ENCODE data around the gene SLC23A3. TPM values are rescaled to one million over a fixed set of nuclear protein-coding genes. Genes with fewer than 3 reads are reported as not detected.

The SLC23A3 gene
- total and polyA plus RNA-seq, 9 of the 15 experiments (the other 6 are each of a cell fraction or from before 2014, with no cell fraction given) = 0.06 to 0.64 (median 0.16) TPM

GRCh38 chr2:219125225-219125885 lies 44.5 kb downstream of the SLC23A3 start (continued):
- TF ChIP-seq BCLAF1 (IDR thresholded peaks at IDR 0.05; ENCODE audit: borderline replicate concordance in 1 of 2, control insufficient read depth in 1 of 2, low read depth in 2 of 2, low read length in 1 of 2) (no peak), PML (IDR thresholded peaks at IDR 0.05; ENCODE audit: low read length) (no peak), FUS (optimal IDR thresholded peaks at IDR 0.05; ENCODE audit: low read depth, low read length) (no peak), ZNF785 (CRISPR knock-in tag; IDR thresholded peaks at IDR 0.05) (no peak), ARNT (IDR thresholded peaks at IDR 0.05) (no peak), E2F3 (CRISPR knock-in tag; IDR thresholded peaks at IDR 0.05) (no peak), ATF3 (IDR thresholded peaks at IDR 0.05) (peak; percentile 94), ATF3 (CRISPR knock-in tag; conservative IDR thresholded peaks at IDR 0.05) (peak; percentile 76), HOXB6 (CRISPR knock-in tag; IDR thresholded peaks at IDR 0.05; ENCODE audit: borderline replicate concordance) (no peak), PCBP2 (IDR thresholded peaks at IDR 0.05; ENCODE audit: low read depth, low read length, poor library complexity, severe bottlenecking) (no peak), CLOCK (CRISPR knock-in tag; IDR thresholded peaks at IDR 0.05; ENCODE audit: borderline replicate concordance) (no peak), NUFIP1 (IDR thresholded peaks at IDR 0.05; ENCODE audit: partially characterized antibody) (no peak), DPF2 (IDR thresholded peaks at IDR 0.05) (peak; percentile 34; the same call in 1 of the 2 replicates), DIDO1 (tag; IDR thresholded peaks at IDR 0.05; ENCODE audit: low read depth) (no peak), ATF1 (CRISPR knock-in tag; IDR thresholded peaks at IDR 0.05) (no peak), ATF1 (tag; IDR thresholded peaks at IDR 0.05) (peak; percentile 58), MCM3 (IDR thresholded peaks at IDR 0.05) (no peak), ZNF224 (CRISPR knock-in tag; IDR thresholded peaks at IDR 0.05) (no peak), RFX5 (IDR thresholded peaks at IDR 0.05; ENCODE audit: low read depth, low read length) (no peak), CGGBP1 (CRISPR knock-in tag; IDR thresholded peaks at IDR 0.05) (no peak), GABPB2 (CRISPR knock-in tag; conservative IDR thresholded peaks at IDR 0.05) (no peak), TFAM (CRISPR knock-in tag; conservative IDR thresholded peaks at IDR 0.05) (no peak)
